SU-DHL-6 (cell line): ENCODE results near the gene RASSF4.

Source experiments
- H2AFZ ChIP-seq: fragments of 200-600 bp; sonication (generic); 2 replicates; pipeline ENCODE4 v1.6.1; 2014; ENCODE audit warnings: low read depth, mild to moderate bottlenecking, moderate library complexity, mixed read lengths, antibody characterized with exemption, low read length; ENCODE audit not compliant: severe bottlenecking
- H3F3A ChIP-seq: fragments of 200-600 bp; shearing (Covaris generic); 2 replicates; pipeline ENCODE4 v1.6.0; 2016; ENCODE audit warnings: antibody characterized with exemption, mild to moderate bottlenecking; ENCODE audit not compliant: insufficient read depth
- H3K27ac ChIP-seq: fragments of 200-600 bp; sonication (generic); 2 replicates; pipeline ENCODE4 v1.5.1; 2016; ENCODE audit warnings: low read depth, mild to moderate bottlenecking, low read length, moderate library complexity, mixed read lengths
- H3K27me3 ChIP-seq: fragments of 200-600 bp; sonication (generic), shearing (Covaris generic); 2 replicates; pipeline ENCODE4 v1.6.0; 2014; ENCODE audit warnings: mild to moderate bottlenecking, low read length
- H3K36me3 ChIP-seq: fragments of 200-600 bp; sonication (generic); 2 replicates; pipeline ENCODE4 v1.6.1; 2014; ENCODE audit warnings: mild to moderate bottlenecking, low read length, mixed read lengths
- H3K4me2 ChIP-seq: fragments of 300-600, 200-600 bp; shearing (Covaris generic), sonication (generic); 2 replicates; pipeline ENCODE4 v1.6.0; 2014; ENCODE audit warnings: low read length, low read depth, mild to moderate bottlenecking; ENCODE audit not compliant: poor library complexity, severe bottlenecking
- H3K4me3 ChIP-seq: fragments of 200-600 bp; sonication (generic); 2 replicates; pipeline ENCODE4 v1.5.1; 2014; ENCODE audit warnings: antibody characterized with exemption, low read length, mild to moderate bottlenecking, mixed read lengths; ENCODE audit not compliant: insufficient read depth, poor library complexity, severe bottlenecking
- H3K79me2 ChIP-seq: fragments of 200-600 bp; sonication (generic); 2 replicates; pipeline ENCODE4 v1.6.1; 2014; ENCODE audit warnings: mild to moderate bottlenecking, low read length, moderate library complexity; ENCODE audit not compliant: insufficient read depth
- H3K9ac ChIP-seq: fragments of 200-600 bp; sonication (generic); 2 replicates; pipeline ENCODE4 v1.7.0; 2014; ENCODE audit warnings: mild to moderate bottlenecking, low read length
- H3K9me2 ChIP-seq: fragments of 200-600 bp; sonication (generic); replicated peaks from 2 replicates; pipeline ENCODE4 v1.6.1; 2014; ENCODE audit warnings: low read length; ENCODE audit not compliant: insufficient read depth
- H3K9me3 ChIP-seq: fragments of 200-600 bp; sonication (generic); 2 replicates; pipeline ENCODE4 v1.6.1; 2014; ENCODE audit warnings: low read length, mixed read lengths; ENCODE audit not compliant: insufficient read depth
- H4K20me1 ChIP-seq: fragments of 200-600 bp; sonication (generic); 2 replicates; pipeline ENCODE4 v1.6.1; 2014; ENCODE audit warnings: low read depth, mild to moderate bottlenecking, antibody characterized with exemption, low read length, moderate library complexity, mixed read lengths
- CTCF ChIP-seq: fragments of 200-600 bp; sonication (generic); IDR thresholded peaks from one replicate; pipeline ENCODE4 v1.5.1; 2017; ENCODE audit warnings: antibody characterized with exemption, mild to moderate bottlenecking, low read length, moderate library complexity; ENCODE audit not compliant: insufficient read depth, poor library complexity, severe bottlenecking
- EZH2phosphoT487 ChIP-seq: fragments of 200-600 bp; sonication (generic), shearing (Covaris generic); conservative IDR thresholded peaks from 2 replicates; pipeline ENCODE4 v1.6.1; 2018; ENCODE audit warnings: mild to moderate bottlenecking, antibody characterized with exemption, low read length, moderate library complexity, mixed read lengths

The RASSF4 gene

GRCh38 chr10:44946205-44946604 lies 13.4 kb upstream of the RASSF4 start:
- Histone ChIP-seq H3K4me2 (no peak overlapping the region), H2AFZ (no peak overlapping the region), H3K36me3 (no peaks in the 10 kb centered on the region), H3K9ac (no peak overlapping the region), H3K9me2 (no peaks in the 10 kb centered on the region), H3F3A (no peaks in the 10 kb centered on the region), H3K4me3 (no peak overlapping the region), H3K79me2 (no peaks in the 10 kb centered on the region), H4K20me1 (no peaks in the 10 kb centered on the region), H3K27ac (no peak overlapping the region), H3K9me3 (peaks cover 8% of the 10 kb centered on the region; the same call in 1 of the 2 replicates), H3K27me3 (no peaks in the 10 kb centered on the region; the same call in 1 of the 2 replicates)
- TF ChIP-seq CTCF = no peak
- TF ChIP-seq EZH2phosphoT487 = no peak

- Histone ChIP-seq H3K9me3 (peaks cover 8% of the 10 kb centered on the region; the same call in 1 of the 2 replicates), H3K27ac (no peak overlapping the region), H3K9me2 (no peaks in the 10 kb centered on the region), H3K4me3 (no peak overlapping the region), H3F3A (no peaks in the 10 kb centered on the region), H3K79me2 (no peaks in the 10 kb centered on the region), H2AFZ (no peak overlapping the region), H3K4me2 (no peak overlapping the region), H3K27me3 (no peaks in the 10 kb centered on the region; the same call in 1 of the 2 replicates), H3K36me3 (no peaks in the 10 kb centered on the region), H3K9ac (no peak overlapping the region), H4K20me1 (no peaks in the 10 kb centered on the region)
- no peak for TF ChIP-seq CTCF
- no peak for TF ChIP-seq EZH2phosphoT487
These were observed 12.0 kb upstream of the RASSF4 start for GRCh38 chr10:44947371-44948152.

- no peaks in the 10 kb centered on the region; the same call in 1 of the 2 replicates for H3K27me3 ChIP-seq
- no peaks in the 10 kb centered on the region for H3K79me2 ChIP-seq
- no peak overlapping the region for H3K4me3 ChIP-seq
- no peaks in the 10 kb centered on the region for H3K36me3 ChIP-seq
- no peaks in the 10 kb centered on the region for H3K9me2 ChIP-seq
- no peaks in the 10 kb centered on the region for H4K20me1 ChIP-seq
- H3K27ac ChIP-seq = no peak overlapping the region
- no peak overlapping the region for H3K9ac ChIP-seq
- no peaks in the 10 kb centered on the region for H3F3A ChIP-seq
- peaks cover 8% of the 10 kb centered on the region; the same call in 1 of the 2 replicates for H3K9me3 ChIP-seq
- TF ChIP-seq CTCF (no peak), EZH2phosphoT487 (no peak)
- H2AFZ ChIP-seq = no peak overlapping the region
- no peak overlapping the region for H3K4me2 ChIP-seq
These were observed 11.0 kb upstream of the RASSF4 start for GRCh38 chr10:44948642-44949041.
